DND-41 (cell line): ENCODE measurements around the gene TBCE.

Experiments
- ATAC-seq: fragments of 200-7000 bp; cut with Tn5 transposase; 3 replicates; pipeline ENCODE4 v1.9.1; 2021; ENCODE audit warnings: low read depth; ENCODE audit not compliant: insufficient read depth
- DNase-seq: peaks from one replicate; pipeline ENCODE4 v3.0.0-alpha.2; 2020
- H2AFZ ChIP-seq: 2 replicates; pipeline ENCODE4 v1.6.0; 2012; ENCODE audit warnings: low read depth, low read length
- H3K27ac ChIP-seq: 2 replicates; pipeline ENCODE4 v1.5.1; 2012; ENCODE audit warnings: low read length, inconsistent platforms
- H3K27me3 ChIP-seq: fragments of 200-600 bp; sonication (generic); 2 replicates; pipeline ENCODE4 v1.6.0; 2012; ENCODE audit warnings: low read length, mild to moderate bottlenecking, inconsistent platforms; ENCODE audit not compliant: insufficient read depth, poor library complexity
- H3K36me3 ChIP-seq: 2 replicates; pipeline ENCODE4 v1.5.1; 2012; ENCODE audit warnings: low read length, inconsistent platforms; ENCODE audit not compliant: insufficient read depth
- H3K4me1 ChIP-seq: 2 replicates; pipeline ENCODE4 v1.5.1; 2012; ENCODE audit warnings: mild to moderate bottlenecking, low read length; ENCODE audit not compliant: insufficient read depth
- H3K4me2 ChIP-seq: 2 replicates; pipeline ENCODE4 v1.6.0; 2012; ENCODE audit warnings: mild to moderate bottlenecking, moderate library complexity, low read length, inconsistent platforms; ENCODE audit not compliant: insufficient read depth
- H3K4me3 ChIP-seq, 2 experiments: fragments of 200-600 bp in 1 of 2; shearing (Covaris generic) in 1 of 2; 2 replicates each; pipeline ENCODE4 v1.5.1; 2012 to 2016; ENCODE audit warnings: inconsistent platforms in 2 of 2, low read length in 2 of 2, mild to moderate bottlenecking in 2 of 2, low read depth in 1 of 2, moderate library complexity in 1 of 2
- H3K79me2 ChIP-seq: 2 replicates; pipeline ENCODE4 v1.6.0; 2012; ENCODE audit warnings: low read length, inconsistent platforms; ENCODE audit not compliant: insufficient read depth
- H3K9ac ChIP-seq: 2 replicates; pipeline ENCODE4 v1.6.0; 2012; ENCODE audit warnings: low read depth, mild to moderate bottlenecking, inconsistent platforms, low read length, moderate library complexity
- H3K9me3 ChIP-seq: 2 replicates; pipeline ENCODE4 v1.5.1; 2012; ENCODE audit warnings: low read length, moderate library complexity, mild to moderate bottlenecking, inconsistent platforms; ENCODE audit not compliant: insufficient read depth, severe bottlenecking
- H4K20me1 ChIP-seq: 2 replicates; pipeline ENCODE4 v1.6.0; 2012; ENCODE audit warnings: low read length; ENCODE audit not compliant: insufficient read depth
- CTCF ChIP-seq: IDR thresholded peaks from 2 replicates; pipeline ENCODE4 v1.5.1; 2012; ENCODE audit warnings: borderline replicate concordance, low read length, moderate library complexity, mild to moderate bottlenecking; ENCODE audit not compliant: poor library complexity, severe bottlenecking; ENCODE audit errors: extremely low read depth
- EZH2 ChIP-seq: IDR thresholded peaks from 3 replicates; pipeline ENCODE4 v1.6.1; 2012; ENCODE audit warnings: borderline replicate concordance, low read depth, mild to moderate bottlenecking, moderate library complexity, low read length, inconsistent platforms; ENCODE audit not compliant: severe bottlenecking

The TBCE gene

GRCh38 chr1:235342039-235342438, 25.2 kb upstream of the TBCE start:
- H3K4me2 ChIP-seq, result no peak overlapping the region
- H3K4me3 ChIP-seq, result no peak overlapping the region
- H3K36me3 ChIP-seq, result peaks cover 33% of the 10 kb centered on the region
- ATAC-seq (no peak), DNase-seq (no peak)
- no peak overlapping the region for H2AFZ ChIP-seq
- H4K20me1 ChIP-seq, result no peaks in the 10 kb centered on the region
- H3K27ac ChIP-seq, result no peak overlapping the region
- H3K4me1 ChIP-seq, result peaks cover 1% of the 10 kb centered on the region; the same call in 1 of the 2 replicates
- no peak overlapping the region for H3K9ac ChIP-seq
- no peaks in the 10 kb centered on the region for H3K27me3 ChIP-seq
- TF ChIP-seq EZH2, result no peak
- no peak for TF ChIP-seq CTCF
- H3K79me2 ChIP-seq, result peaks cover 8% of the 10 kb centered on the region
- H3K9me3 ChIP-seq, result no peaks in the 10 kb centered on the region

- Histone ChIP-seq H3K79me2 (peaks cover 5% of the 10 kb centered on the region; the same call in 1 of the 2 replicates), H3K4me1 (no peaks in the 10 kb centered on the region), H3K9ac (no peak overlapping the region), H3K4me2 (no peak overlapping the region), H3K36me3 (peaks cover 29% of the 10 kb centered on the region), H3K4me3 (no peak overlapping the region), H3K27me3 (no peaks in the 10 kb centered on the region), H2AFZ (no peak overlapping the region), H4K20me1 (no peaks in the 10 kb centered on the region), H3K9me3 (no peaks in the 10 kb centered on the region), H3K27ac (no peak overlapping the region)
- TF ChIP-seq CTCF (no peak), EZH2 (no peak)
- ATAC-seq, result no peak
- DNase-seq, result no peak
Measured at GRCh38 chr1:235342471-235342870, 24.8 kb upstream of the TBCE start.

GRCh38 chr1:235343726-235344125, 23.5 kb upstream of the TBCE start:
- ATAC-seq, result no peak
- no peak overlapping the region for H3K4me3 ChIP-seq

More at GRCh38 chr1:235343726-235344125, 23.5 kb upstream of the TBCE start:
- peaks cover 19% of the 10 kb centered on the region; the same call in 1 of the 2 replicates for H3K36me3 ChIP-seq
- H3K27me3 ChIP-seq, result no peaks in the 10 kb centered on the region
- no peak overlapping the region for H3K9ac ChIP-seq
- H3K79me2 ChIP-seq, result peaks cover 1% of the 10 kb centered on the region; the same call in 1 of the 2 replicates
- H3K4me2 ChIP-seq, result no peak overlapping the region
- no peaks in the 10 kb centered on the region for H4K20me1 ChIP-seq
- H3K27ac ChIP-seq, result no peak overlapping the region
- DNase-seq, result no peak
- TF ChIP-seq EZH2, result no peak
- TF ChIP-seq CTCF, result no peak
- H2AFZ ChIP-seq, result no peak overlapping the region
- H3K4me1 ChIP-seq, result no peaks in the 10 kb centered on the region
- no peaks in the 10 kb centered on the region for H3K9me3 ChIP-seq
